Endothelial cell of umbilical vein (primary cell): ENCODE measurements around the gene BCL7A. TPM values are rescaled to one million over a fixed set of nuclear protein-coding genes. Genes with fewer than 3 reads are reported as not detected.

ENCODE experiments used
- BruUV-seq: library from RNA; stranded (reverse); fragments of 400-500 nt; replicated peaks from 2 replicates; lab custom pipeline; 2021; lab: Mats Ljungman, UMichigan
- CTCF ChIA-PET: fragments of 300-600, 350-600 bp; sonication (Branson Sonifier 250); formaldehyde crosslinking; loops from one replicate; lab custom pipeline; 2021; ENCODE audit warnings: antibody characterized with exemption, inconsistent platforms; lab: Charles Lee
- POLR2A ChIA-PET: fragments of 300-600, 350-600 bp; sonication (Branson Sonifier 250); formaldehyde crosslinking; loops from one replicate; lab custom pipeline; 2021; ENCODE audit warnings: antibody characterized with exemption, inconsistent platforms; lab: Charles Lee
- DNase-seq: peaks from one replicate; pipeline ENCODE4 v3.0.0-alpha.2; 2011; ENCODE audit warnings: low read depth, low spot score
- FAIRE-seq: peaks from 2 replicates; lab custom pipeline; 2011; peaks lifted over from hg19 to GRCh38; lab: Jason Lieb, UNC
- H2AFZ ChIP-seq: 2 replicates; pipeline ENCODE4 v1.6.0; 2012; ENCODE audit warnings: low read depth, low read length, control low read depth, inconsistent platforms
- H3K27ac ChIP-seq: 2 replicates; pipeline ENCODE4 v1.5.1; 2011; ENCODE audit warnings: low read depth, mild to moderate bottlenecking, control low read depth, low read length, moderate library complexity; ENCODE audit not compliant: insufficient read depth
- H3K27me3 ChIP-seq, 2 experiments: 2 replicates each; pipeline versions ENCODE4 v1.6.0 to v1.6.1; 2011; ENCODE audit warnings: low read length in 2 of 2, mixed read lengths in 1 of 2; ENCODE audit not compliant: control insufficient read depth in 2 of 2, insufficient read depth in 2 of 2
- H3K36me3 ChIP-seq, 2 experiments: 2 replicates in 1 of 2; 3 replicates in 1 of 2; pipeline ENCODE4 v1.5.1; 2011; ENCODE audit warnings: low read length in 2 of 2, mild to moderate bottlenecking in 1 of 2, moderate library complexity in 1 of 2; ENCODE audit not compliant: control insufficient read depth in 2 of 2, insufficient read depth in 2 of 2; ENCODE audit errors: extremely low read depth in 1 of 2
- H3K4me1 ChIP-seq: 3 replicates; pipeline ENCODE4 v1.5.1; 2011; ENCODE audit warnings: mild to moderate bottlenecking, low read length; ENCODE audit not compliant: control insufficient read depth, insufficient read depth; ENCODE audit errors: extremely low read depth
- H3K4me2 ChIP-seq: 2 replicates; pipeline ENCODE4 v1.6.1; 2011; ENCODE audit warnings: low read length, control low read depth, mixed read lengths; ENCODE audit not compliant: insufficient read depth
- H3K4me3 ChIP-seq, 3 experiments: fragments of 200-600 bp in 1 of 3; sonication (generic), shearing (Covaris generic) in 1 of 3; replicated peaks in 1 of 3; 2 replicates each; pipeline ENCODE4 v1.5.1; 2011 to 2016; ENCODE audit warnings: control low read depth in 3 of 3, low read length in 3 of 3, mild to moderate bottlenecking in 2 of 3, inconsistent platforms in 1 of 3, low read depth in 1 of 3, moderate library complexity in 1 of 3; ENCODE audit not compliant: insufficient read depth in 1 of 3
- H3K79me2 ChIP-seq: 2 replicates; pipeline ENCODE4 v1.6.0; 2012; ENCODE audit warnings: low read length, inconsistent platforms; ENCODE audit not compliant: control insufficient read depth, insufficient read depth
- H3K9ac ChIP-seq: replicated peaks from 2 replicates; pipeline ENCODE3; 2011; ENCODE audit warnings: low read length, control low read depth; ENCODE audit not compliant: insufficient read depth; ENCODE audit errors: extremely low read depth
- H3K9me1 ChIP-seq: replicated peaks from 3 replicates; pipeline ENCODE4 v1.6.0; 2011; ENCODE audit warnings: mild to moderate bottlenecking, low read length; ENCODE audit not compliant: control insufficient read depth, insufficient read depth; ENCODE audit errors: extremely low read depth
- H3K9me3 ChIP-seq: replicated peaks from 2 replicates; pipeline ENCODE4 v1.5.1; 2012; ENCODE audit warnings: low read length, inconsistent platforms; ENCODE audit not compliant: control insufficient read depth, insufficient read depth
- H4K20me1 ChIP-seq: replicated peaks from 2 replicates; pipeline ENCODE3; 2011; ENCODE audit warnings: mild to moderate bottlenecking, low read length; ENCODE audit not compliant: control insufficient read depth, insufficient read depth; ENCODE audit errors: extremely low read depth
- EZH2 ChIP-seq: IDR thresholded peaks from 2 replicates; pipeline ENCODE4 v1.6.1; 2012; ENCODE audit warnings: borderline replicate concordance, low read depth, mild to moderate bottlenecking, moderate library complexity, low read length, inconsistent platforms; ENCODE audit not compliant: severe bottlenecking
- FOS ChIP-seq: IDR thresholded peaks from 2 replicates; pipeline ENCODE4 v1.6.1; 2011; ENCODE audit warnings: mild to moderate bottlenecking, low read length, moderate library complexity, borderline replicate concordance; ENCODE audit not compliant: insufficient read depth
- GATA2 ChIP-seq: IDR thresholded peaks from 2 replicates; pipeline ENCODE4 v1.7.0; 2011; ENCODE audit warnings: low read depth, mild to moderate bottlenecking, moderate library complexity, mixed read lengths, low read length; ENCODE audit not compliant: insufficient read length, insufficient read depth
- JUN ChIP-seq: IDR thresholded peaks from 2 replicates; pipeline ENCODE4 v1.6.1; 2011; ENCODE audit warnings: borderline replicate concordance, low read depth; ENCODE audit not compliant: insufficient read length, insufficient read depth
- MYC ChIP-seq: IDR thresholded peaks from one replicate; pipeline ENCODE4 v1.6.1; 2011; ENCODE audit warnings: mild to moderate bottlenecking, low read depth, low read length
- POLR2A ChIP-seq: IDR thresholded peaks from 2 replicates; pipeline ENCODE4 v1.6.1; 2012; ENCODE audit warnings: low read depth, mild to moderate bottlenecking, control low read depth, low read length
- POLR2AphosphoS5 ChIP-seq: IDR thresholded peaks from 2 replicates; pipeline ENCODE4 v1.6.1; 2012; ENCODE audit warnings: low read depth, mild to moderate bottlenecking, control low read depth, low read length, moderate library complexity; ENCODE audit not compliant: insufficient read depth
- dilution Hi-C: fragments of 300-500 bp; cut with MboI; formaldehyde crosslinking; loops from one replicate; pipeline ENCODE4 v1.15.0; 2019; ENCODE audit warnings: low sequenced_read_pairs; ENCODE audit not compliant: extremely low pct_ligation_motif_present
- intact Hi-C: fragments of 100-400 bp; cut with micrococcal nuclease; formaldehyde crosslinking; loops from one replicate; pipeline ENCODE4 v1.10.0; 2022
- polyA plus RNA-seq, 4 experiments: library from polyadenylated mRNA; depleted of rRNA in 3 of 4; stranded (reverse) in 3 of 4; unstranded in 1 of 4; fragments of >200 nt; gene quantifications; 2 replicates each; pipeline versions ENCODE4 v1.2.1 to v1.2.3, GENCODE V29; 2011 to 2012; ENCODE audit warnings: missing spikeins in 1 of 4
- total RNA-seq: library from RNA; stranded (reverse); gene quantifications from 2 replicates; pipeline ENCODE4 v1.2.3, GENCODE V29; 2021
- TF ChIP-seq, protein P1 (sequence below), 2 donors: IDR thresholded peaks; 1 replicate in 1 of 2; 2 replicates in 1 of 2; pipeline ENCODE4 v1.5.1; 2011; ENCODE audit warnings: low read length in 2 of 2, mild to moderate bottlenecking in 2 of 2, moderate library complexity in 2 of 2, control low read depth in 1 of 2, inconsistent platforms in 1 of 2, low read depth in 1 of 2; ENCODE audit not compliant: insufficient read depth in 1 of 2; ENCODE audit errors: extremely low read depth in 1 of 2
- TF ChIP-seq, protein P2 (sequence below): IDR thresholded peaks from 2 replicates; pipeline ENCODE4 v1.6.1; 2011; ENCODE audit not compliant: insufficient read depth, insufficient read length

Gene BCL7A
- total and polyA plus RNA-seq, 2 donors (not counting 3 experiments of a cell fraction or from before 2014, with no cell fraction given) = 9.7 to 11.1 TPM

DNA sequence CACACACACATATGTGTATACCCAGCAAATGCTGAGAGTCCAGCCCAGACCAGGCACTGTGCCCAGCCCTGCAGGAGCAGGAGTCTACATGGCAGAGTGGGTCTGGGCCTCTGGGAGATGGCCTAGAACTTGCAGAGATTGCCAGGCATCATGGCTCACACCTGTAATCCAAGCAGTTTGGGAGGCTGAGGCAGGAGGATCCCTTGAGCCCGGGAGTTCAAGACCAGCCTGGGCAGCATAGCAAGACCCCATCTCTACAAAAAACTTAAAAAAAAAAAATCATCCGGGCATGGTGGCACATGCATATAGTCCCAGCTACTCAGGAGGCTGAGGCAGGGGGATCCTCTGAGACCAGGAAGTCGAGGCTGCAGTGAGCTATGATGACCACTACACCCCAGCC lies 36.1 kb downstream of the BCL7A start:
- Histone ChIP-seq H3K79me2 (no peaks in the 10 kb centered on the region), H4K20me1 (no peaks in the 10 kb centered on the region), H3K9me1 (no peaks in the 10 kb centered on the region), H3K27ac (no peak overlapping the region), H3K4me3 (no peak overlapping the region), H3K4me2 (no peak overlapping the region), H3K9ac (no peak overlapping the region), H3K36me3 (peaks cover 0 to 2% of the 10 kb centered on the region in 2 experiments), H3K4me1 (peaks cover 10% of the 10 kb centered on the region), H2AFZ (no peak overlapping the region), H3K9me3 (no peaks in the 10 kb centered on the region), H3K27me3 (no peaks in the 10 kb centered on the region)
- no TSS peak for BruUV-seq
- DNase-seq (no peak), FAIRE-seq (no peak)
- TF ChIP-seq EZH2 = no peak
- TF ChIP-seq, protein P1, sequence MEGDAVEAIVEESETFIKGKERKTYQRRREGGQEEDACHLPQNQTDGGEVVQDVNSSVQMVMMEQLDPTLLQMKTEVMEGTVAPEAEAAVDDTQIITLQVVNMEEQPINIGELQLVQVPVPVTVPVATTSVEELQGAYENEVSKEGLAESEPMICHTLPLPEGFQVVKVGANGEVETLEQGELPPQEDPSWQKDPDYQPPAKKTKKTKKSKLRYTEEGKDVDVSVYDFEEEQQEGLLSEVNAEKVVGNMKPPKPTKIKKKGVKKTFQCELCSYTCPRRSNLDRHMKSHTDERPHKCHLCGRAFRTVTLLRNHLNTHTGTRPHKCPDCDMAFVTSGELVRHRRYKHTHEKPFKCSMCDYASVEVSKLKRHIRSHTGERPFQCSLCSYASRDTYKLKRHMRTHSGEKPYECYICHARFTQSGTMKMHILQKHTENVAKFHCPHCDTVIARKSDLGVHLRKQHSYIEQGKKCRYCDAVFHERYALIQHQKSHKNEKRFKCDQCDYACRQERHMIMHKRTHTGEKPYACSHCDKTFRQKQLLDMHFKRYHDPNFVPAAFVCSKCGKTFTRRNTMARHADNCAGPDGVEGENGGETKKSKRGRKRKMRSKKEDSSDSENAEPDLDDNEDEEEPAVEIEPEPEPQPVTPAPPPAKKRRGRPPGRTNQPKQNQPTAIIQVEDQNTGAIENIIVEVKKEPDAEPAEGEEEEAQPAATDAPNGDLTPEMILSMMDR (IDR thresholded peaks at IDR 0.05; ENCODE audit: extremely low read depth in 1 of 2, insufficient read depth in 1 of 2, low read depth in 1 of 2, low read length in 2 of 2) = no peak
- TF ChIP-seq MYC = no peak
- TF ChIP-seq, protein P2, sequence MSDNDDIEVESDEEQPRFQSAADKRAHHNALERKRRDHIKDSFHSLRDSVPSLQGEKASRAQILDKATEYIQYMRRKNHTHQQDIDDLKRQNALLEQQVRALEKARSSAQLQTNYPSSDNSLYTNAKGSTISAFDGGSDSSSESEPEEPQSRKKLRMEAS = no peak
- TF ChIP-seq JUN = no peak
- no peak for TF ChIP-seq GATA2
- TF ChIP-seq POLR2AphosphoS5 = no peak
- no peak for TF ChIP-seq POLR2A
- TF ChIP-seq FOS = no peak
- ChIA-PET POLR2A (no interaction called here), CTCF (interaction anchor here (3.8 kb wide), 1 partner anchor 65 kb away, joined by 12 read pairs; no protein-coding TSS in a partner anchor)
- dilution Hi-C loops (no loop called here), intact Hi-C loops (no loop called here)
